NT2/D1 (cell line): Measurements from ENCODE around the gene FIP1L1.

ENCODE experiments used
- SUZ12 ChIP-seq: IDR thresholded peaks from 2 replicates; pipeline ENCODE4 v1.6.1; 2011; ENCODE audit not compliant: insufficient read length, insufficient read depth; ENCODE audit errors: extremely low read depth
- YY1 ChIP-seq: IDR thresholded peaks from 2 replicates; pipeline ENCODE4 v1.6.1; 2011; ENCODE audit not compliant: insufficient read length, insufficient read depth
- ZNF274 ChIP-seq: IDR thresholded peaks from 2 replicates; pipeline ENCODE4 v1.6.1; 2011; ENCODE audit warnings: mild to moderate bottlenecking, low read depth, low read length

- TF ChIP-seq YY1 (no peak), ZNF274 (no peak), SUZ12 (no peak)
Observed at GRCh38 chr4:53453385-53453784, 75.9 kb downstream of the FIP1L1 start.
